Adrenal gland (tissue), 5 donors: Measurements from ENCODE around the gene TM4SF20.

Experiments used
- POLR2A ChIP-seq, 2 donors: fragments of 450-650 bp; IDR thresholded peaks; one replicate each; pipeline ENCODE4 v1.6.1; 2017; ENCODE audit warnings: antibody characterized with exemption in 2 of 2, mild to moderate bottlenecking in 2 of 2, moderate library complexity in 1 of 2
- TF ChIP-seq, protein P1 (sequence below), 6 experiments: fragments of 450-650 bp in 4 of 6; fragments of 200-600 bp in 2 of 6; sonication (generic) in 1 of 6; IDR thresholded peaks; 1 replicate in 5 of 6; 2 replicates in 1 of 6; pipeline versions ENCODE4 v1.5.1 to v1.8.0; 2016 to 2021; ENCODE audit warnings: antibody characterized with exemption in 6 of 6, mild to moderate bottlenecking in 2 of 6, moderate library complexity in 1 of 6
- donor health status: DM: no; HTN: no; CAD: no.

GRCh38 chr2:227379095-227379494 lies at the start of gene TM4SF20:
- TF ChIP-seq, protein P1, sequence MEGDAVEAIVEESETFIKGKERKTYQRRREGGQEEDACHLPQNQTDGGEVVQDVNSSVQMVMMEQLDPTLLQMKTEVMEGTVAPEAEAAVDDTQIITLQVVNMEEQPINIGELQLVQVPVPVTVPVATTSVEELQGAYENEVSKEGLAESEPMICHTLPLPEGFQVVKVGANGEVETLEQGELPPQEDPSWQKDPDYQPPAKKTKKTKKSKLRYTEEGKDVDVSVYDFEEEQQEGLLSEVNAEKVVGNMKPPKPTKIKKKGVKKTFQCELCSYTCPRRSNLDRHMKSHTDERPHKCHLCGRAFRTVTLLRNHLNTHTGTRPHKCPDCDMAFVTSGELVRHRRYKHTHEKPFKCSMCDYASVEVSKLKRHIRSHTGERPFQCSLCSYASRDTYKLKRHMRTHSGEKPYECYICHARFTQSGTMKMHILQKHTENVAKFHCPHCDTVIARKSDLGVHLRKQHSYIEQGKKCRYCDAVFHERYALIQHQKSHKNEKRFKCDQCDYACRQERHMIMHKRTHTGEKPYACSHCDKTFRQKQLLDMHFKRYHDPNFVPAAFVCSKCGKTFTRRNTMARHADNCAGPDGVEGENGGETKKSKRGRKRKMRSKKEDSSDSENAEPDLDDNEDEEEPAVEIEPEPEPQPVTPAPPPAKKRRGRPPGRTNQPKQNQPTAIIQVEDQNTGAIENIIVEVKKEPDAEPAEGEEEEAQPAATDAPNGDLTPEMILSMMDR (IDR thresholded peaks at IDR 0.05): no peak
- no peak for TF ChIP-seq POLR2A (IDR thresholded peaks at IDR 0.05)
